ENCODE data around the gene JCAD.
A peak's percentile ranks its signal among the peaks of the same experiment; 100 is the strongest.
"Not testable (repeated sequence)": the region's sequence is repeated elsewhere in the genome, so short reads cannot be mapped to it uniquely, and the experiment has no call there.

The JCAD gene

DNA sequence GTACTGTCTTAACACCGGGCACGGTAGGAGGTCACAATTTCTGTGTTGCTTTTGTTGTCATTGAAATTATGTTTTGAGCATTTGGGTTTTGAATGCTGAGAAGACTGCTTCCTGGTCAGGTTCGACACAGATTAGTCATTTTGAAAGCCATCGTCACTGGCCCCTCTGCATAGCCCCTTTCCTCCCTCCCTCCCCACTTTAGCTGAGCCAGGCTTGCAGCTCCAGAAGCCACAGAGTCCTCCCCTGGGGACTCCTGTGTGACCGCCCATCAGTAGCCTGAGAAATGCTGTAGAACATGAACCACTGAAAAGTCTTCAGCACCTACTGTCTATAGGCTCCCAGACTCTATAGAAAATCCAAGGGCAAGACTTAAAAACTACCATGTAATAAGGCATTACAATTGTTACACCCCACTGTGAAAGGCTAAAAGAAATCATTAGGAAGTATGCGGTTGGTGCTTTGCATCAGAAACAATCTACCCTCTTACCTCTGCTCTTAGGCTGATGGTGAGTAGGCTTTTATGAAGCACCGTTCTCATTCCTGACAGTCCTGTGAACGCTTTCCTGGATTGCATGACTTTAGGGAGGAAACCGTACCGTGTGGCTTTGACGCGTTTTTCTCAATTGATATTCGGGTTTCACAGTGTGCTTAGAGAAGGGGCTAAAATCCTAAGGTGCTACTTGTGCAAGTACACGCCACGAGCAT is 24.8 kb downstream of the JCAD start:
- Histone ChIP-seq H3K9me3 (ENCODE audit: insufficient read depth, low read depth, low read length) (no peaks in the 10 kb centered on the region), H3K27me3 (ENCODE audit: insufficient read depth, low read length) (no peaks in the 10 kb centered on the region), H3K9ac (ENCODE audit: low read depth, low read length) (no peak overlapping the region), H3K4me1 (ENCODE audit: insufficient read depth, low read length) (peaks cover 11% of the 10 kb centered on the region), H3K27ac (ENCODE audit: low read depth, low read length) (peak overlapping the region; percentile 66; the same call in 1 of the 2 replicates), H3K36me3 (ENCODE audit: insufficient read depth, low read length) (no peaks in the 10 kb centered on the region), H3K4me3 (ENCODE audit: low read length) (peak overlapping the region; percentile 13)
- WGBS, result 39% methylated on average over 14 of the region's 15 CpGs

DNA sequence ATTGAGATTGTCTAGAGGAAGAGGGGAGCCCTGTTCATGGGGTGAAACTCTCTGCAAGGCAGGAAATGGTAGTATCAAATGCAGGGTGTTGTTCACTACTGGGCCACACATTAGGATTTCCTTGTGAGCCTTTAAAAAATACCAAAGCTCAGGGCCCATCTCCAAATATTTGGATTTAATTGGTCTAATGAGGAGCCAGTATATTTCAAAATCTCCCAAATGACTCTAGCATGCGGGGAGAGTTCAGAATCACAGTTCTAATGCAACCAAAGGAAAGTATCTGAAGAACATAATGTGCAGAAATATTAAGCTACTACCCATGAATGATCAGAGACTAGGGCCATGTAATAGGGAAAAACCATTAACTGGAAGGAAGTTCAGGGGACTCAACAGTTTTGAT is 27.3 kb downstream of the JCAD start:
- no CpG with 5 or more reads among the region's 1 CpG for WGBS
- no peaks in the 10 kb centered on the region; the same call in 1 of the 2 replicates for H3K36me3 ChIP-seq (ENCODE audit: insufficient read depth, low read length)
- H3K9ac ChIP-seq (ENCODE audit: low read depth, low read length), result no peak overlapping the region
- H3K9me3 ChIP-seq (ENCODE audit: insufficient read depth, low read depth, low read length), result no peaks in the 10 kb centered on the region
- no peak overlapping the region for H3K27ac ChIP-seq (ENCODE audit: low read depth, low read length)
- no peak overlapping the region for H3K4me3 ChIP-seq (ENCODE audit: low read length)
- H3K27me3 ChIP-seq (ENCODE audit: insufficient read depth, low read length), result no peaks in the 10 kb centered on the region
- peaks cover 11% of the 10 kb centered on the region for H3K4me1 ChIP-seq (ENCODE audit: insufficient read depth, low read length)

DNA sequence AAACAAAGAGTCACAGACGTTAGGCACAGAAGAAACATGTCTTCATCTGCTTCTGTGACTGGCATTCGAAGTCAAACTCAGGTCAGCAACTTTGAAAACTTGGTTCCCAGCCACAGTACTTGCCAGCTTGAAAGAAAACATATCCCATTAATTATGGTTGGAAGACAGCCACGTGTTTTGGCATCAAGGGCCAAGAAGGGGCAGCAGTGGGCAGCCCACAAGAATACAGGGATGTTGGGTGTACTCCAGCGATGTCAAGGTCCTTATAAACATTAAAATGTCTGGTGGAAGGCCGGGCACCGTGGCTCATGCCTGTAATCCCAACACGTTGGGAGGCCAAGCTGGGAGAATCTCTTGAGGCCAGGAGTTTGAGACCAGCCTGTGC is 29.5 kb downstream of the JCAD start:
- no peaks in the 10 kb centered on the region; the same call in 1 of the 2 replicates for H3K36me3 ChIP-seq (ENCODE audit: insufficient read depth, low read length)
- no peak overlapping the region for H3K27ac ChIP-seq (ENCODE audit: low read depth, low read length)
- H3K9me3 ChIP-seq (ENCODE audit: insufficient read depth, low read depth, low read length), result no peaks in the 10 kb centered on the region
- H3K4me3 ChIP-seq (ENCODE audit: low read length), result no peak overlapping the region
- H3K27me3 ChIP-seq (ENCODE audit: insufficient read depth, low read length), result no peaks in the 10 kb centered on the region
- no peak overlapping the region for H3K9ac ChIP-seq (ENCODE audit: low read depth, low read length)
- H3K4me1 ChIP-seq (ENCODE audit: insufficient read depth, low read length), result peaks cover 6% of the 10 kb centered on the region
- WGBS, result 91% methylated on average over 7 of the region's 7 CpGs

DNA sequence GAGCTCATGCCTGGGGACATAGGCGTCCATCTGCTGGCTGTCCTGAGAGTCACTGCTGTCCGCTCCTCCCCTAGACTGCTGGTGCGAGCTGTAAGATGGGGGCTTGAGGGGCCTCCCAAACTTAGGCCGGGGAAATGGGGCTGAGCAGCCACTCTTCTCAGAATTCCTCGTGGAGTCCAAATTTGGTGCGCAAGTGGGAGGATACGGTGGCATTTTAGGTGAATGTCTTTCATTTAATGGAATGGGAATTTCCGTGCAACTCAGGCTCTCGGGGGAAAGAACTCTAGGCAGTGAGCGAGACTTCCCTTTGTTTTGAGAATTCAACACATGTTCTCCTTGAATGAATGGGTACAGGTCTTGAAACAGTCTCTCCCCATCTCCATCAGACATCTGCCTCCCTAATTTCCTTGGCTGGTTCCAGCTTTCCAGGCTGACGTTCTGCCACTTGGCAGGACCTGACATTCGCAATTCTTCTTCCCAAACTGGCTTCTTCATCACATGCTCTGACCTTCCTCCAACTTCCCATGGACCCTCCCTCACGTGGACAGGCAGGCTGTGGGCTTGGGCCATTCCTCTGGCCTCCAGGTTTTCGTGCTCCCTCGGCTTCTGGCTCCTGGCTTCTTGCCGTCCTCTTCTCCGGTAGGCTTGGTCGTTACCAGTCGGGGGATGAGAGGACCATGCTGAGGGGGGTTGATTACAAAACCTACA is 30.1 kb downstream of the JCAD start:
- no peak overlapping the region for H3K27ac ChIP-seq (ENCODE audit: low read depth, low read length)
- H3K9me3 ChIP-seq (ENCODE audit: insufficient read depth, low read depth, low read length), result no peaks in the 10 kb centered on the region
- no peak overlapping the region for H3K4me3 ChIP-seq (ENCODE audit: low read length)
- no peak overlapping the region for H3K9ac ChIP-seq (ENCODE audit: low read depth, low read length)
- peaks cover 2% of the 10 kb centered on the region; the same call in 1 of the 2 replicates for H3K4me1 ChIP-seq (ENCODE audit: insufficient read depth, low read length)
- no peaks in the 10 kb centered on the region for H3K27me3 ChIP-seq (ENCODE audit: insufficient read depth, low read length)
- 93% methylated on average over 19 of the region's 19 CpGs for WGBS
- no peaks in the 10 kb centered on the region; the same call in 1 of the 2 replicates for H3K36me3 ChIP-seq (ENCODE audit: insufficient read depth, low read length)

DNA sequence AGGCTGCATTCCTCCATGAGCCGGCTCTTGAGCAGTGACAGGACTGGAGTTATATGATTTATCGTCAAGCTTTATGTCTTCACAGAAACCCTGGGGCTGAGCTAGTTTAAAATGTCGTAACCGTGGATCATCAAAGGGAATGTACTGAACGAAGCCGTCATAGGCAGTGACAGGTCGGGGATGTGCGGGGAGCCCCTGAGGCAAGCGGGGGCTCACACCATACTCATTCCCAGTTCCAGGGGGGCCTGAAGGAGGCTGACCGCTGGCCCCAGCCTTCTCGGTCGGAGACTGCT is 30.7 kb downstream of the JCAD start:
- no peak overlapping the region for H3K27ac ChIP-seq (ENCODE audit: low read depth, low read length)
- 91% methylated on average over 12 of the region's 12 CpGs for WGBS
- H3K4me3 ChIP-seq (ENCODE audit: low read length), result no peak overlapping the region
- no peaks in the 10 kb centered on the region for H3K9me3 ChIP-seq (ENCODE audit: insufficient read depth, low read depth, low read length)
- no peak overlapping the region for H3K9ac ChIP-seq (ENCODE audit: low read depth, low read length)
- H3K4me1 ChIP-seq (ENCODE audit: insufficient read depth, low read length), result no peaks in the 10 kb centered on the region
- H3K27me3 ChIP-seq (ENCODE audit: insufficient read depth, low read length), result no peaks in the 10 kb centered on the region
- no peaks in the 10 kb centered on the region; the same call in 1 of the 2 replicates for H3K36me3 ChIP-seq (ENCODE audit: insufficient read depth, low read length)

DNA sequence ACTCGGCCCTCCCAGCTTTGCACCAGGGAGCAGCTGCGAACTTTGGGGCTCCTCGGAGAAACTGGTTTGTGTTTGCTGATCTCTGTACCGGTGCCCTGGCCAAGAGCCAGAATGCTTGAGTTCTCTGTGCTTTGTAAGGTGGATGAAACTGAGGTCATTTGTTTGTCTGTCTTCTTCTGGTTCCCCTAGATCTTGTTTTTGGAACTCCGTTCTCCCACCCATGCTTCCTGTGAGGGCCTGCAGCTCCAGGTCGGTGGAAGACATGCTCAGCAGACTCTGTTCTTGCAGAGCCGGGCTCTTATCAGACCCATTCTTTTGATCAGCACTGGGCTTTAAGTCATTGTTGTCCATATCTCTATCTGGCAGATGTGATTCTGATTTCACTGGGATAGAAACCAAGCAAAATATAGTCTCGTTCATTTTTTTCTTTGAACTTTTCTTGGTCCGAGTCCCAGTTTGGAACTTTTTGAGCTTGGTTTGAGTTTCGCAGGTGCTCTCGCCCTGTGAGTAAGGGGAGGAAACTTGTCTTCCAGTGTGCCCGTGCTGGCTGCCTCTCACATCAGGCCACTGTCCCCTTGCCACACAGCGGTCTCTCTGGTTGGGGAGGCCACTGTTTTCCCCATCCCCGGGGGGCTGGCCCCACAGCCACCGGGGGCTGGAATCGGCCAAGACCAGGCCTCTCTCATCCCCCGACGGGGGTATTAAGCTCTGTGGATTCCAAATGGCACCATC is 31.2 kb downstream of the JCAD start:
- WGBS, result 94% methylated on average over 18 of the region's 18 CpGs
- no peaks in the 10 kb centered on the region; the same call in 1 of the 2 replicates for H3K36me3 ChIP-seq (ENCODE audit: insufficient read depth, low read length)
- no peaks in the 10 kb centered on the region for H3K4me1 ChIP-seq (ENCODE audit: insufficient read depth, low read length)
- H3K9me3 ChIP-seq (ENCODE audit: insufficient read depth, low read depth, low read length), result no peaks in the 10 kb centered on the region
- no peak overlapping the region for H3K9ac ChIP-seq (ENCODE audit: low read depth, low read length)
- no peaks in the 10 kb centered on the region for H3K27me3 ChIP-seq (ENCODE audit: insufficient read depth, low read length)
- no peak overlapping the region for H3K27ac ChIP-seq (ENCODE audit: low read depth, low read length)
- H3K4me3 ChIP-seq (ENCODE audit: low read length), result no peak overlapping the region

DNA sequence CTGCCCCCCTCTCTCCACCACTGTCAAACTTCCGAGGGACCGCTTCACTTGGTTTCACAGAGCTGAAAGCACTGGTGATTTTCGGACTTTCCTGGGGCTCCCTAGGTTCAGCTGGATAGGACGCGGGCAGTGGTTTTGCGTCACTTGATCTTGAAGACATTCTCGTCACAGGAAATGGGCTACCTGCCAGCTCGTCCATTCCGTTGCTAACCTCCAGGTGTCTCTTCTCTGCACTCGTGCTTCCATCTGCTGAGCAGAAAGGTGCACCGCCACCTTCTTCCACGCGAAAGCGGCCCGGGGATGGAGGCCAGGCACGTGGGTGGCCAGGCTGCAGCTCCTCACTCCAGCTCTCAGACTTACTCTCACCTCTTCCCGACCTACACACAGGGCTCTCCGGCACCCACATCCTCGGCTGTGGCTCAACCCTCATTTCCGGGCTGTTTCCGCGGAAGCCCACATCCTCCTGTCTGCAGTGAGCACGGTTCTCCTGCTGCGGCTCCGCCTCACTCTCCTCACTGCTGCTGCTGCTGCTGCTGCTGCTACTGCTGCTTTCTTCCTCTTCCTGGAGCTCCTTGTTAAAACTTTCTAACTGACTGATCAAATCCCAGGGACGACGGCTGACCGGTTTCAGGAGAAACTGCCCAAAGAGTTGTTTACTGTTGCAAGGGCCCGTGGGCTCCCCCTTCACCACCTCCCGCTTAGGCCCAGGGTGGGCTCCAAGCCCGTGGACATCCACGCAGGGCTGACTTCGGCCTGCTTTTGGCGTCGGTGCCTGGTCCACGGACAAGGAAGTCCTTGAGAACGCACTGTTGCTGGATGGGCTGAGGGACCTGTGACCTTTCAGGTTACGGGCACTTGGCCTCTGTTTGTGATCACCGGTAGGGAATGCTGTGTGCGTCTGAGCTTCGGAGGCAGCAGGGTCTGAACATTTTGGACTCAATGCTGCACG is 32.1 kb downstream of the JCAD start:
- no peaks in the 10 kb centered on the region; the same call in 1 of the 2 replicates for H3K36me3 ChIP-seq (ENCODE audit: insufficient read depth, low read length)
- no peaks in the 10 kb centered on the region for H3K4me1 ChIP-seq (ENCODE audit: insufficient read depth, low read length)
- H3K9ac ChIP-seq (ENCODE audit: low read depth, low read length), result no peak overlapping the region
- WGBS, result 86% methylated on average over 42 of the region's 42 CpGs
- H3K9me3 ChIP-seq (ENCODE audit: insufficient read depth, low read depth, low read length), result no peaks in the 10 kb centered on the region
- H3K27ac ChIP-seq (ENCODE audit: low read depth, low read length), result no peak overlapping the region
- no peaks in the 10 kb centered on the region for H3K27me3 ChIP-seq (ENCODE audit: insufficient read depth, low read length)
- H3K4me3 ChIP-seq (ENCODE audit: low read length), result no peak overlapping the region

DNA sequence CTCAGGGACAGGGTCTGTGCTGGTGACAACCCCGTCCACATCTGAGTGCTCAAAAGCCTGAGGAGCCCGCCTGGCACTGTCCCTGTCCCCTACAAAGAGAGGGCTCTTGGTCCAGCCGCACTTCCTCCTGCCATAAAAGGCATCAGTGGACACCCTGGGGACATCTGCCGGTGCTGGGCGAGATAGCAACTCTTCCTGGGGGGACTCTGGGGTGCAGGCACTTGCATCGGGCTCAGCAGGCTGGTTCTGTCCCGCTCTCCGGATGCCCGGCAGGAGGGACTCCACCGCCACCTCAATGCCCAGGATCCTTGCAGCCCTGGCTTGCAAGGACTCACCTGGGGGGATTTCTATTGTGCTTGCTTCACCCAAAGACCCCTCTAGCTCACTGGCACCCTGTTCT is 32.8 kb downstream of the JCAD start:
- Histone ChIP-seq H3K4me1 (ENCODE audit: insufficient read depth, low read length) (no peaks in the 10 kb centered on the region), H3K36me3 (ENCODE audit: insufficient read depth, low read length) (no peaks in the 10 kb centered on the region; the same call in 1 of the 2 replicates), H3K27me3 (ENCODE audit: insufficient read depth, low read length) (no peaks in the 10 kb centered on the region), H3K9ac (ENCODE audit: low read depth, low read length) (no peak overlapping the region), H3K4me3 (ENCODE audit: low read length) (no peak overlapping the region), H3K27ac (ENCODE audit: low read depth, low read length) (no peak overlapping the region), H3K9me3 (ENCODE audit: insufficient read depth, low read depth, low read length) (no peaks in the 10 kb centered on the region)
- 95% methylated on average over 10 of the region's 10 CpGs for WGBS

DNA sequence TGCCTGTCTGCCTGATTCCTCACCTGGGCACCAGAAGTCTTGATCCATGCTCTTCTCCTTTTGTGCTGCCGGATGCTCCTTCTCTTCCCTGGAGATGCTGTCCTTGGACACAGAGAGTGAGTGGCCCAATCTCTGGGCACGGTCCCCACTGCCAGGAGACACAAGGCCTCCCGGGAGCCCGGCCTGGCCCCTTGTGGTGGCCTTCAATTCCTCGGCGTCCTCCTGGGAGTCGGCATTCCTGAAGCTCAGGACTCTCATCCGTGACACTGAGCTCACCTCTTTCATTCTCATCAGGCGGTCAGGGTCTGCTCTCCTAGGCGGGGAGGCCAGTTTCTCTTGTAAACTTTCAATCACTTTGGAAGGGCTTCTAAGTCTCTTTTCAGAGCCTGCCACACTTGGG is 33.3 kb downstream of the JCAD start:
- no peaks in the 10 kb centered on the region for H3K4me1 ChIP-seq (ENCODE audit: insufficient read depth, low read length)
- H3K9me3 ChIP-seq (ENCODE audit: insufficient read depth, low read depth, low read length), result no peaks in the 10 kb centered on the region
- H3K36me3 ChIP-seq (ENCODE audit: insufficient read depth, low read length), result no peaks in the 10 kb centered on the region; the same call in 1 of the 2 replicates
- WGBS, result 93% methylated on average over 10 of the region's 10 CpGs
- no peaks in the 10 kb centered on the region for H3K27me3 ChIP-seq (ENCODE audit: insufficient read depth, low read length)
- H3K27ac ChIP-seq (ENCODE audit: low read depth, low read length), result no peak overlapping the region
- H3K9ac ChIP-seq (ENCODE audit: low read depth, low read length), result no peak overlapping the region
- H3K4me3 ChIP-seq (ENCODE audit: low read length), result no peak overlapping the region

DNA sequence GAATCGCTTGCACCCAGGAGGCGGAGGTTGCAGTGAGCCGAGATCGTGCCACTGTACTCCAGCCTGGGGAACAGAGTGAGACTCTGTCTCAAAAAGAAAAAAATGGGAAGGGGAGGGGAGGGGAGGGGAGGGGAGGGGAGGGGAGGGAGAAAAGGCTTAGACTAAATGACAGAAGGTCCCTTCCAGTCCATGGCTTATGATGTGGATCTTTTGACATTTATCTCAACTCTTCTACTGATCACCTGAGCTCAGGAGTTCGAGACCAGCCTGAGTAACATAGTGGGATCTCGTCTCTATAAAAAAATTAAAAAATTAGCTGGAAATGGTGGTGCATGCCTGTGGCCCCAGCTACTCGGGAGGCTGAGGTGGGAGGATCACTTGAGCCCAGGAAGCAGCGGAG is 34.0 kb downstream of the JCAD start:
- WGBS, result 95% methylated on average over 8 of the region's 8 CpGs

More for the DNA sequence above, 34.0 kb downstream of the JCAD start:
- H3K27ac ChIP-seq (ENCODE audit: low read depth, low read length); H3K9me3 ChIP-seq (ENCODE audit: insufficient read depth, low read depth, low read length); H3K27me3 ChIP-seq (ENCODE audit: insufficient read depth, low read length); H3K4me3 ChIP-seq (ENCODE audit: low read length); H3K36me3 ChIP-seq (ENCODE audit: insufficient read depth, low read length); H3K4me1 ChIP-seq (ENCODE audit: insufficient read depth, low read length); H3K9ac ChIP-seq (ENCODE audit: low read depth, low read length): not testable (repeated sequence)
